HPDE6-E6E7 (cell line): ENCODE measurements around the gene INSIG1.
A peak's percentile ranks its signal among the peaks of the same experiment; 100 is the strongest.

Source experiments
- DNase-seq: peaks from one replicate; pipeline ENCODE4 v3.0.0; 2011; ENCODE audit warnings: missing footprints; ENCODE audit errors: extremely low spot score

Gene INSIG1

GRCh38 chr7:155285423-155285822, 12.3 kb upstream of the INSIG1 start:
- no peak for DNase-seq

- no peak for DNase-seq
These were observed 11.8 kb upstream of the INSIG1 start for GRCh38 chr7:155285833-155286232.

GRCh38 chr7:155286686-155287085, 11.0 kb upstream of the INSIG1 start:
- no peak for DNase-seq

GRCh38 chr7:155287284-155287935, 10.3 kb upstream of the INSIG1 start:
- DNase-seq = no peak

- DNase-seq = no peak
These were observed 9.6 kb upstream of the INSIG1 start for GRCh38 chr7:155288055-155288454.

GRCh38 chr7:155289107-155289506, 8.6 kb upstream of the INSIG1 start:
- no peak for DNase-seq

GRCh38 chr7:155289949-155290501, 7.7 kb upstream of the INSIG1 start:
- DNase-seq = no peak

- peak; percentile 54 for DNase-seq
These were observed 6.6 kb upstream of the INSIG1 start for GRCh38 chr7:155291045-155291530.

GRCh38 chr7:155291729-155292128, 5.9 kb upstream of the INSIG1 start:
- no peak for DNase-seq

GRCh38 chr7:155292680-155293226, 4.9 kb upstream of the INSIG1 start:
- no peak for DNase-seq

- DNase-seq = no peak
These were observed 3.8 kb upstream of the INSIG1 start for GRCh38 chr7:155293721-155294510.

GRCh38 chr7:155294511-155294778, 3.2 kb upstream of the INSIG1 start:
- no peak for DNase-seq

- DNase-seq = no peak
These were observed 2.2 kb upstream of the INSIG1 start for GRCh38 chr7:155295511-155295910.

- no peak for DNase-seq
These were observed 1.5 kb upstream of the INSIG1 start for GRCh38 chr7:155296006-155296787.

- peak; percentile 56 for DNase-seq
These were observed 726 bp upstream of the INSIG1 start for GRCh38 chr7:155296788-155297516.

- DNase-seq = no peak
These were observed 683 bp downstream of the INSIG1 start for GRCh38 chr7:155298288-155298833.

GRCh38 chr7:155298834-155299534, 1.3 kb downstream of the INSIG1 start:
- peak; percentile 87 for DNase-seq

GRCh38 chr7:155299535-155300202, 2.0 kb downstream of the INSIG1 start:
- no peak for DNase-seq

- DNase-seq = no peak
These were observed 3.2 kb downstream of the INSIG1 start for GRCh38 chr7:155300641-155301452.
